ENCODE data around the gene DPH7.
"Not testable (repeated sequence)": the region's sequence is repeated elsewhere in the genome, so short reads cannot be mapped to it uniquely, and the experiment has no call there.

The DPH7 gene

DNA sequence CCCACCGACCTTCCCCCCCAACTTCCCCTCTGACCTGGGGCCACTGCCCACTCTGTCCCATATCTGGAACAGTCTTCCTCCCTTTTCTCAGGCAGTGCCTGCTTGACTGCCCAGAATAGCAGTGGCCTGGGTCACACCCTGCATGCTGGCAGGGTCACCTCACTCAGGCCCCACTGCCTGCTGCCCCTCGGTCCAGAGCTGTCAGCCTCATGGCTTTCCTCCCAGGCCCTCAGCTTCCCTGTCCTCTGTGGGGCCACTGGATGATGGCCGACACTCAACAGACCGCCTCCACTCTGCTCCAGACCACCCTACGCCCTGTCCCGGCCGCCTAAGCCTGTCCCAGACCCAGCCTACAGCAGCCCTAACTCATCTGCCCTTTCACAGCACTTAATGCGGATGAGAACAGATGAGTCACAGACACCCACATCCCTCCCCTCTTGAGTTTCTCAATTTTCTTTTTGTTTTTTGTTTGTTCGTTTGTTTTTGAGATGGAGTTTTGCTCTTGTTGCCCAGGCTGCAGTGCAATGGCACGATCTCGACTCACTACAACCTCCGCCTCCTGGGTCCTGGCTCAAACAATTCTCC, 34.5 kb downstream of the DPH7 start:
- no peak for DNase-seq

DNA sequence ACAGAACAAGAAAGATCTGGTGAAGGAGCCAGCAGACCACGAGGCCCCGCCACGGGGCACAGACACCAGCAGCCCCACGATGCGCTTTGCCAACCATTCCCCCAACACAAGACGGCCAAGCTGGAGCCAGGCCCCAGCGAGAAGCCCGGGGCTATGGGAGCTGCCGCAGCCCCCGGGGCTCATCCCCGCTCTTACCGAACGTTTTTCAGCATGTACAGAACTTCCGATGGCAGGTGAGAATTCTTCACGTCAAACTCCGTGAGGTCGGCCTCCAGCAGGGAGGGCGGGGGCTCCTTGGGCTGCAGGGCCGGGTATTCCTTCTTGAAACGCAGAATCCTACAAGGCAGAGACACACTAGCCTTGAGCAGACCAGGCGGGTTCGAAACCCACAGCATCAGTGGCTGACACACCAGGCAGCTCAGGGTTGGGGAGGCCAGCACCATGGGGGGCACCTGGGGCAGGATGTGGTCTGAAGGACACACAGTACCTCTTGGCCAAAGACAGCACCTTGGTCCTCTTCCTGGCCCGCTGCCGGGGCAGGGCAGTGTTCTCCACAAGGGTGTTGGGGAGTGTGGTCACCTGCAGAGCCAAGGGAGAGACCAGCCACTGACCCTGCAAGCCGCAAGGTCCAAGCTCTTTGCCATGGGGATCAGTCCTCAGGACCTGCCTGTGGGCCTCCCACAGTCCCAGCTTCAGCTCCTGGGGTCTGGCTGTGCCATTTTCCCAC, 35.3 kb downstream of the DPH7 start:
- no peak for DNase-seq

- no peak for DNase-seq
Measured at GRCh38 chr9:137542486-137542885, 36.2 kb downstream of the DPH7 start.

- DNase-seq, result no peak
Measured at GRCh38 chr9:137540536-137540935, 38.2 kb downstream of the DPH7 start.

- DNase-seq, result no peak
Measured at GRCh38 chr9:137538058-137538457, 40.7 kb downstream of the DPH7 start.

GRCh38 chr9:137536594-137537131, 42.1 kb downstream of the DPH7 start:
- DNase-seq, result not testable (repeated sequence)

- DNase-seq, result no peak
Measured at GRCh38 chr9:137535120-137535428, 43.7 kb downstream of the DPH7 start.

- DNase-seq, result no peak
Measured at GRCh38 chr9:137534256-137535119, 44.2 kb downstream of the DPH7 start.

DNA sequence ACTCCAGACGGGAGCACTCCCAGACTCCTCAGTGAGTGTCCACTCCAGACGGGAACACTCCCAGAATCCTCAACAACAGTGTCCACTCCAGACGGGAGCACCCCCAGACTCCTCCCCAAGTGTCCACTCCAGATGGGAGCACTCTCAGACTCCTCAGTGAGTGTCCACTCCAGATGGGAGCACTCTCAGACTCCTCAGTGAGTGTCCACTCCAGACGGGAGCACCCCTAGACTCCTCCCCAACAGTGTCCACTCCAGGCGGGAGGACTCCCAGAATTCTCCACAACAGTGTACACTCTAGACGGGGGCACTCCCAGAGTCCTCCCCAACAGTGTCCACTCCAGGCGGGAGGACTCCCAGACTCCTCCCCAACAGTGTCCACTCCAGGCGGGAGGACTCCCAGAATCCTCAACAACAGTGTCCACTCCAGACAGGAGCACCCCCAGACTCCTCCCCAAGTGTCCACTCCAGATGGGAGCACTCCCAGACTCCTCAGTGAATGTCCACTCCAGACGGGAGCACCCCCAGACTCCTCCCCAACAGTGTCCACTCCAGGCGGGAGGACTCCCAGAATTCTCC, 45.7 kb downstream of the DPH7 start:
- DNase-seq, result not testable (repeated sequence)

DNA sequence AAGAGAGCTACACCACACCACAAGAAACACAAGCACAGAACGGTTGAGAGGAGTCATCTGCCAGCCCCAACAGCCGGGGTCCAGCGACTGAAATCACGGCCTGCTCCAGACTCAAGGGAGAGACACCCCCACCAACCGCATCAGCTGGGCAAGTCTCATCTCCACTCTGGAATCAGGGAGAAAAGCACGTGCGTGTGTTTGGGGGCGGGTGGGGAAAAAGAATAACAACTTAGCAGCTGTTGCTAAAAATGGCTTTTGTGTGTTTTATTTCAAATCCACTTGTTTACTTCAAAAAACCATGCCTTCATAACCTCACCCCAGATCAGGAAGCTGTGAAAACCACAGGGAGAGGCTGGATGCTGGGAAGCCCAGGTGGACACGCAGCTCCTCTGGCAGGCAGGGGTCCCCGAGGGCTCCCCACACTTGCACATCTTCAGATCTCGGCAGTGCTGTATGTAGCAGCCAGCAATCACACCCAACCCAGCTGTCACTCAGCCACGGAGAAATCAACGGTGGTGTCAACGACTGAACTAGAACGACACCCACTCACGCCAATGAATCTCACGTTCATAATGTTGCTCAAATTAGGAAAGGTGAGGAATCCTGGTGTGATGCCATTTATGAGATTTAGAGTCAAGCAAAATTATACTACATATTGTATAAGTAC, 47.5 kb downstream of the DPH7 start:
- DNase-seq, result no peak

DNA sequence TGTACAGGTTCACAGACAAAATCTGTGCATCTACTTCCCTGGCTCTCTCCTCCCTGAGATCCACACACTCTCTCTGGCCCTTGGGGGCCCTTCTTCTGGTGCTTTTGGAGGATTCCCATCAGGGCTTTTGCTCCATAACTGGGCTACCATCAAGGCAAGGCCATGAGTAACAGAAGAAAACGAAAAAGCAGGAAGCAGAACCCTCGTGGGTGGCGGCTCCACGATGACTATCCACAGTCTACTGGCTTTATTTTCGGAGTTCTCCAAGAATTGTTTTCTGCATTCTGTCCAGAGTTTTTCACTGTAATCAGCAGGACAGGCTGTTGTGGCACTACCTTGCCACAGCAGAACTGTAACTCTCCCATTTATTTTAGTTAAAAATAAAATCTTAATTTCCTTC, 48.4 kb downstream of the DPH7 start:
- no peak for DNase-seq

GRCh38 chr9:137524981-137525317, 53.8 kb downstream of the DPH7 start:
- DNase-seq, result no peak

GRCh38 chr9:137524161-137524980, 54.4 kb downstream of the DPH7 start:
- no peak for DNase-seq

GRCh38 chr9:137522746-137523455, 55.8 kb downstream of the DPH7 start:
- no peak for DNase-seq

GRCh38 chr9:137521405-137521985, 57.2 kb downstream of the DPH7 start:
- no peak for DNase-seq

DNA sequence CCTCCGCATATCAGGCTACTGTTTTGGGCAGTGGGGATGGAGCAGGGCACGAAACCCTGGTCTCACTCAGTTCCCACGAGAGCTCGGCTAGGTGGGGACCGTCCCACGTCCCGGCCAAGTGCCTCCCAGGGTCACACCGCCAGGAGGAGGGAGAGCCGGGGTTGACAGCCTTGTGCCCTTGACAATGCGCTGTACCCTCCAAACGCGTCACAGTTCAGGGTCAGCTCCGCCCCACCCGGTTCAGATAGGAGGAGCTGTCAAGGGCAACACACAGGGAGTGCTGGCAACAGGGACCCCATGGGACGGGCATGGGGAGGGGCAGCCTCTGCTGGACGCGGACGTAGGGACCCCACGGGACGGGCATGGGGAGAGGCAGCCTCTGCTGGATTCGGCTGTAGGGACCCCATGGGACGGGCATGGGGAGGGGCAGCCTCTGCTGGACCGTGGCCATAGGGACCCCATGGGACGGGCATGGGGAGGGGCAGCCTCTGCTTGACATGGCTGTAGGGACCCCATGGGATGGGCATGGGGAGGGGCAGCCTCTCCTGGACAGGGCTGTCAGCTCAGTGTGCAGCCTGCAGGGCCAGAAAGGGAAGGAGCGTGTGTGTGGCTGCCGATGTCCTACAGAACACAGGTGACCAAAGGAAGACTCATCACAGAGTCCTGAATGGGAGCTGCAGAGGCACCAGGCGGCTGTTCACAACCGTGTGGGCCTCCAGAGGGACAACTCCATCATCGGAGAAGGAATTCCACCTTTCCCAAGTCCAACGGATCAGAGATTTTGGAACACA, 57.9 kb downstream of the DPH7 start:
- no peak for DNase-seq

GRCh38 chr9:137519553-137519952, 59.2 kb downstream of the DPH7 start:
- no peak for DNase-seq

DNA sequence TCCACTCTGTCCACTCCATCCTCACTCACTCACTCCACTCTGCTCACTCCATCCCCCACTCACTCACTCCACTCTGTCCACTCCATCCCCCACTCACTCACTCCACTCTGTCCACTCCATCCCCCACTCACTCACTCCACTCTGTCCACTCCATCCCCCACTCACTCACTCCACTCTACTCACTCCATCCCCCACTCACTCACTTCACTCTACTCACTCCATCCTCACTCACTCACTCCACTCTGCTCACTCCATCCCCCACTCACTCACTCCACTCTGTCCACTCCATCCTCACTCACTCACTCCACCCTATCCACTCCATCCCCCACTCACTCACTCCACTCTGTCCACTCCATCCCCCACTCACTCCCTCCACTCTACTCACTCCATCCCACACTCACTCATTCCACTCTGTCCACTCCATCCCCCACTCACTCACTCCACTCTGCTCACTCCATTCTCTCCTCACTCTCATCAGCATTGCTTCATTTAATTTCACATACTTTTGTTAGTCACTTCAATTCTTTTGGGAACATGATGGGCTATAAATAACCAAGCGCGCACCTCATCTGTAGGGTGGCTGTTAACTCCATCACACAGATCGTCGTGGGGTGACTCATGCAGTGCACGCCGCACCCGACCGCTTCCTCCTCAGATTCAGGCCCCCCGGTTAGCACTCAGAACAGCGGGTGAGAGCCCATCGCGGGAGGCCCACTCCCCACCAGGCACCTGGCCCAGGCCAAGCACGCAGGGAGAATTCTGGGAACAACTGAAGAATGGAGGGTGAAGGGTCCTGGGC, 59.9 kb downstream of the DPH7 start:
- DNase-seq, result not testable (repeated sequence)

Measured in cerebellar nuclear complex (tissue), 1 donor.